Measurements from ENCODE around the gene LAPTM5. TPM values are rescaled to one million over a fixed set of nuclear protein-coding genes. Genes with fewer than 3 reads are reported as not detected.
A peak's percentile ranks its signal among the peaks of the same experiment; 100 is the strongest.

Gene LAPTM5
- total RNA-seq, 1 donor from 2014 or later = 7.6 TPM

DNA sequence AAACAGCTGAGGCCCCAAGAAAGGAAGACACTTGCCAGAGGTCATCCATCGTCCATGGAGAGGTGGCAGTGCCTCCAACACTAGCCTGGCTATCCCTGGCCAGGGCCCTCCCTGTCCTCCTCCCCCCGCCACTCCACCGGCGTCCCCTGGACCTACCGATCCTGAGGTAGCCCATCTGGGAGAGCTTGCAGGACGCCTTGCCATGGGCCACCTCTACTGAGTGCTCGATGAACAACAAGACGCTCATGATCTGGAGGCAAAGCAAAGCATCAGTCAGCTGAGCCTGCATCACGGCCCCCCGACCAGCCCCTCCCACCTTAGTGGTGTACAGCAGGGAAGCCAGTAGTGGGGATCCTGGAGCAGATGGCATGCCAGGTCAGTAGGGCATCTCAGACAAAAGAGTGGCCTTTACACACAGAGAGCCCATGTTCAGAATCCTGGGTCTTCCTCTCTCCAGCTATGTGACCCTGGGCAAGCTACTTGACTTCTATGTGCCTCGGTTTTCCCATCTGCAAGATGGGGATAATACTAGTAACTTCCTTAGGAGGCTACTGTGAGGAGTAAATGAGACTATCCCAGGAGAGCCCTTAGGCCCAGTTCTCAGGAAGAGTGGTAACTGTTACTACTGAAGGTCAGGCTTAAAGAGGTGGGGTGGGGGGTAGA is 15.1 kb downstream of the LAPTM5 start:
- no peak for DNase-seq

DNA sequence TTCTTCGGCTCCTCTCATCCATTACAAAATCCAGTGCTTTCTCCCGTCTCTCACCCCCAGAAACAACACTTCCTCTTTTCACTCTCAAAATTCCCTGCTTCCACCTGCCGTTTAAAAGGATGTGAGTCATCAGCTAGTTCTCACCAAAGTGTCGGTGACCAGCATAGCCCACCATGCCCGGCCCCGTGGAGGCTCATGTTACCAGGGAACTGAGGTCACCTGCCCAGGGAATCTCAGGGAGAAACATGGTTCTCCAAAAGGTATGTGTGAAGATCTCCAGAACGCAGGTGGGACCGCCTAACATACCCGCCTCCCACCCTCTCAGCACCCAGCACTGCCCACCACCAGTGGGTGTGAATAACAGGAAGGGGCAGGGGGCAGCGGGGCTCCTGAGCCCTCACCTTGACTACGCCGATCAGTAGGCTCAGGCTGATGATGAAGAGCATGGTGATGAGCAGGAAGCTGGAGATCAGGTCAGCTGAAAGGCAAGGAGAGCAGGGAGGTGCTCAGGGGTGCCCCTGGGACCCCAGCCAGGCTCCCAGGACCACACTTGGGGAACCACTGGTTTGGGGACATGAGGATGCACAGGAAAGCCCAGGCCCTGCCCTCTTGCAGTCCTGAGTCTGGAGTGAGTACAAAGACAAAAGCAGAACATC is 16.2 kb downstream of the LAPTM5 start:
- DNase-seq = no peak

DNA sequence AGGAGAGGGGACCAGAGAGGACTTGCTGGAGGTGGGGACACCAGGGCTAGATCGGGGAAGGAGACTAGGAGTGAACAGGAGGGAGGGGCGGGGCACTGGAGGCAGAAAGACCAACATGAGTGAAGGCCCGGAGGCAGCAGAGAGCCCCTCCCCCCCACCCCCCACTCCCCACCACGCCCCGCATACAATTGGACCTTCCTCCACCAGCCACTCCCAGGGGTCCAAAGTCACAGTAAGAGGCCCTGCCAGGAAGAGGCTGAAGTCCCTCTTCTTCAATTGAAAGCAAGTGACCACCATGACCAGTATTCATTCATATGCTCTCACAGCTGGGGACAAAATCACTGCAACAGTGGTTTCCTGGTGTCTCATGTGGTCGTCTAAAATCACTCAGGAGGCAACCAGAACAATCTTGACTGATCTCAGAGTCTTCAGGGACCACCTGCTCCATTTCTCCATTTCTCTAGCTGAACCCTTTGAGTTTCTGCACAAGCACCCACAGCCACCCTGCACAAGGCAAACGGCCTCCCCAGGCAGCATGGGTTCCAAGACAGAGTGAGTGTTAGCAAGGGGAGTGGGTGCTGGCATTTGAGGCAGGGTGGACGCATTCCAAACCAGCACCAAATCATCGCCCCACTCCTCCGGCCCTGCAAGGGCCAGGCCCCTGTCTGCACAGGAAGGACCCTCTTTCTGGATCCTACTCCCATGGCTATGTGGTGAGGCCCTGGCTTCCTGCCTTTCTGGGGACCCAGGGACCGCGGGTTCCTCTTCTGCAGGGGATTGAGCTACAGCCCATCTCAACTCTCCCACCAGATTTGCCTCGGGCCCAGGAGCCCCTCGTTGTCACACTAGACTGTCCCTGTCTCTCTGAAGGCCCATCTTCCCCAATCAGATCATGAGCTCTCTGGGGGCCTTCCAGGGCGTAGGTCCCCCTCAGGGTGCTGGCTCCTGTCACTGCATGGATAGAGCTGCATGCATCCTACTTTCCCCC is 17.0 kb downstream of the LAPTM5 start:
- no peak for DNase-seq

DNA sequence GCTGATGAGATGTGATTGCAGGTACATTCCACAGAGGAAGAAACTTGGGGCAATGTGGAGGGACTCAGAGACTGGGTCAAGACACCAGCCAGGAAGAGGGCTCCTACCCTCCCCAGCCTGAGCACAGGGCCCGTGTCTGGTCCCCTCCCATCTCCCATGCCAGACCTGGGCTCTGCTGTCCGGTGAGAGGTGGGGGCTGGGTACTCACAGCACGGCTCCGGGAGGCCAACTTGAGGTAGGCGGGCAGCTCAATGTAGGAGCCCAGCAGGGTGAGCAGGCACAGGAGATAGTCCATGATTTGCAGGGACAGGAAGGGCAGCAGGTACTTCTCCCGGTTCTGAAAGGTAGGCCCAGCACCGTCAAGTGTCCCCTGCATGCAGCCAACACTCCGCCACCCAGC is 18.0 kb downstream of the LAPTM5 start:
- DNase-seq = no peak

DNA sequence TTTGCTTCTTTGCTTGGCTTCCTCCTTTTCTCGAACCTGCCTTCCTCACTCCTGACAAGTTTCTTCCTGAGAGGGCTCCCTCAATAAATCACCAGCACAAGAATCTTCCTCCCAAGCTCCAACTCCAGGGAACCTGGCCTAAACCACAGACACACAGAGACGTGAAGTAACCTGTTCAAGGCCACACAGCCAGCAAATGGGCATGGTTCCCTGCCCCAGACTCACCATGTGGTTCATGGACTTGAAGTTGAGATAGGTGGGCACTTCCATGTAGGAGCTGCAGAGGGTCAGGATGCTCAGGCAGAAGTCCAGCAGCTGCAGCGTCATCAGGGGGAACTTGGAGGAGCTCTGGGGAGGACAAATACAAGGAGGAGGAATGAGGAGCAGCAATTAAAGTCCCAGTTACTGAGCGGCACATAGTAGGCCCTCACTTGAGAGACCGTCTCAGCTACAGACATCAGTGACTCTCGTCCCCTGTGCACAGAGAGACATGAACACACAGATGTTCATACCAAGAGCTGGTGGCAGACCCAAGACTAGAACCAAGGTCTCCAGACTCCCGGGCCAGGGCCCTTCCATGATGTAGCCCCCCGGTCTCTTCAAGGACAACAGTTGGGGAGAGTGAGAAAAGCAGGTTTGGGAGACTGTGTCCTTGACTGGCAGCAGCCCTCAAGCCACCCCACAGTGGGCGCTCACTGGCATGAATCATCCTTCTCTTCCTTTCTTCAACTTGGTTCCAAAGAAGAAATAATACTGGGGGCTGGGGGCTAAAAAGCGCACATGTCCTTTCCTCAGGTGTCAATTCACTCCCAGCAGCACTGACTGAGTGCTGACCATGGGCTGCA is 18.6 kb downstream of the LAPTM5 start:
- no peak for DNase-seq

DNA sequence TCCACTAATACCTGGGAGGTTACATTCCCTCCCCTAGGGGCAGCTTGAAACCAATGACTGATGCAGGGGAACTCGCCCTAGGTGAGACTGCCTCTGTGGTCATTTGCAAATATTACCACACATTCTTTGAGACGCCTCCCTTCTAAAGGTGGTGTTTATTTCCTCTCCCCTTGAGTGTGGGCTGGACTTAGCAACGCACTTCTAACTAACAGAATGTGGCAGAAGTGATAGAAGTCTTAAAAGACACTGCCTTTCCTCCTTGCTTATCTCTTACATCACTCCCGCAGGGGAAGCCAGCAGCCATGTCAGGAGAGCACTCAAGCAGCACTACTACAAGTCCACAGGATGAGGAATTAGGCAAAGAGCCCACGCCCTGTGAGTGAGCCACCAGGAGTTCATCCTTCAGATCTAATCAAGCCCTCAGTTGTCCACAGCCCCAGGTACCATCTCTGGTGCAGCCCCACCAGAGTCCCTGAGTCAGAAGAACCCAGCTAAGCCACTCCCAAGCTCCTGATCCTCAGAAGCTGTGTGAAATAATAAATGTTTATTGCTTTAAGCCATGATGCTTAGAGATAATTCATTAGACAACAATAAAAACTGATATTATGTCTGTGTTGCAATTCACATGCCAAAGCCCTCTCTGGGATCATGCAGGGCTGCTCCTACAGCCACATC is 19.4 kb downstream of the LAPTM5 start:
- DNase-seq = no peak

DNA sequence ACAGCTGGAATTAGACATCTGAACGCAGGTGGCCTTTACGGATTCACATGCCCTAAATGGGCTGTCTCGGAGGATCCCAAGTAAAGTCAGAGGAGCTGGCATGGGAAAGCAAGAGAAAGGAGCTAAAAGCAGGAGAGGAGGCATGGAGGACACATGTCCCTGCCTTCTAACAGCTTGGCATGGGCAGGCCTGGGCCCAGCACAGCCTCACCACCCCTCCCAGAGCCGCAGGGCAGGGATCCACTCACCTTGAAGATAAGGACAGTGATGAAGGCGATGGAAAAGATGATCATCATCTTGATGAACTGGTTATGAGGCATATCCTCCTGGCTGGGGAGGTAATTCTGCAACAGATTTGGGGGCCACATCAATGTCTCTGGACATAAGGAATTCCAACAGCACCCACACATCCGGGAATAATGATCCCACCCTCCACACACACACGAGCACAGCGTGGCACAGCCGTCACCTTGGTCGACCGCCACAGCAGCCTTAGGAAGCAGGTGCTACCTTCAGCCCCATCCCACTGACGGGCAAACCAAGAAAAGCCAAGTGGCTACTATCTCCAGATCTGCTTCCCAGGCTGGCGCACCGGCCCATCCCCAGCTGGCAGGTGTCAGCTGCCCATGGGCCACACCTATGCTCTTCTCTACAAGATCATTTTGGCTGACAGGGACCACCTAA is 20.1 kb downstream of the LAPTM5 start:
- no peak for DNase-seq

DNA sequence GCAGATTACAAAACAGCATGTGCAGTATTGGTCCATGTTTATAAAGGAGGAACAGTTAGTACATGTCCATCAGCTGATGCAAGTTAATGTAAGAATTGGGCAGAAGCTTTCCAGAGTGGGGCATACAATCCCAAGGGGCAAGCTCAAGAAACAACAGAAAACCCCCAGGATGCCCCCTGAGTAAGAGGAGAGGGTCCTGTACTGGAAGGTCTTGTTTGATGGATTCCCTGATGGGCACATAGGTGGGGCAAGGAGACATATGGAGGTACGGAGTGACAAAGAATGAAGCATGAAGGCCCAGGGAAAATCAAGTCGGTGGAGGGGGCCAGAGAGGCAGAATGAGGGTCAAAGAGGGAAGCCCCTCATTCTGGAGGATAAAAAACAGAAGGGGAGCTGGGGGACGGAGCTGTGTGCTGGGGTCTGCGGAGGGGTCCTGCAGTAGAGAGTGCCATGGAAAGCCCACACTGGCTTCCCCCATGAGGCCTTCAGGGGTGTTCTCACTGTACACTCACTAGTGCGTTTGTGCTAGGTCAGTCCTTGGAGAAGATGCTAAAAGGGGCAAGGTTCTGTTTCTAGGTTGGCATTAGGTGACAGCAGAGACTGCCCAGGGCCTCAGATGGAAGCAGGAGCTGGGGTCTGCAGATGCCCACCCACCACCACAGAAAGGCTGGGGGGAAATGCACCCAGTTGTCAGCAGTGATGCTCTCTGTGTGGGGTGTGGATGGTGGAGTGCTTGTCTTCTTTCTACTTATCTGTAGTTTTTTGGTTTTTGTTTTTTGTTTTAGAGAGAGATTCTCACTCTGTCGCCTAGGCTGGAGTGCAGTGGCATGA is 21.7 kb downstream of the LAPTM5 start:
- no peak for DNase-seq

DNA sequence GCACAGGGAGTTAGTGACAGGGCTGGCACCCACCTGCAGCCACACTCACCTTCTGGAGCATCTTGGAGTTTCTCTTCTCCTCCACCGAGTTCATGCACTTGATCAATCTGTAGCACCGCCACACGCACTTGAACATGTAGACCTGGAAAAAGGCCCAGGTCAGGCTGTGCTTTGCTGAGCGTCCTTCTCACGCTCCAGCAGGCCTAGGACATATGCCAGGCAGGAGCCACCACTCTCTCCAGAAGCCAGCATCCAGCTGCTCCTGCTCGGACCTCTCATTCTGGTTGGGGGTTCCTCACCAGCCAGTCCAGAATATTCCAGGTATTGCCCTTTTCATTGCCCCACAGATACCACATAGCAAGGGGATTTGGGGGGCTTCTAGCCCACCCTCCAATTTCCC is 22.4 kb downstream of the LAPTM5 start:
- DNase-seq = no peak

DNA sequence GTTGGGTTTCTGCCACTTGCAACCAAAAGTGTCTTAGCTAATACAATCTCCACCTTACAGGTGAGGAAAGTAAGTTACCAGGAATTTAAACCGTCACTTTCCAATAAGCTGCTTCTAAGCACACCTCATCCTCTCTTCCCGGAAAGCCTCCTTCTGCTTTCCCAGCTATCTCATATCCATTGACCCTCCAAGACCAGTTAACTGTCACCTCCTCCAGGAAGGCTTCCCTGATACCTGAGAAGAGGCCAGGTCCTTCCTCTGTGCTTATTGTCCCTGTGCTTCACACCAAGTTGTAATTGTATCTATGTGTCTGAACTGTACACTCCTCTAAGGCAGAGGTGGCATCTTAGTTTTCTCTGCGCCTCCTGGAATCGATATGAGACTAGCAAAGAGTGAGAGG is 23.0 kb downstream of the LAPTM5 start:
- DNase-seq = no peak

DNA sequence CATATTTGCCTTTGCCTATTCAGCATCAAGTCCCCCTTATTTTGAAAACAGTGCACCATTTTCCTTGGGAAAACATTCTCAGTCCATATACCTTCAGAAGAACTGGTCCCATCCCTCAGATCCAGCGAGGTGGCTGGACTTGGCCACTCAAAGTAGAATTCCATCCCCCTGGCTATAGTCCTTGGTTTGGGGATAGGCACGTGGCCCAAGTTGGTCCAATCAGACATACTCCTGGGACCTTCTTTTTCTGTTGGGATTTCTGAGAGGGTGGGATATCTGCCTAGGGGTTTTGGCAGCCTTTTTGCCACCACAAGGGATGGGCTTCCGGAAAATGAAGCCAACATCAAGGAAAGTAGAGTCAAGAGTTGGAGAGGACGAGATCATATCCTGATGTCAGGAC is 23.5 kb downstream of the LAPTM5 start:
- no peak for DNase-seq

DNA sequence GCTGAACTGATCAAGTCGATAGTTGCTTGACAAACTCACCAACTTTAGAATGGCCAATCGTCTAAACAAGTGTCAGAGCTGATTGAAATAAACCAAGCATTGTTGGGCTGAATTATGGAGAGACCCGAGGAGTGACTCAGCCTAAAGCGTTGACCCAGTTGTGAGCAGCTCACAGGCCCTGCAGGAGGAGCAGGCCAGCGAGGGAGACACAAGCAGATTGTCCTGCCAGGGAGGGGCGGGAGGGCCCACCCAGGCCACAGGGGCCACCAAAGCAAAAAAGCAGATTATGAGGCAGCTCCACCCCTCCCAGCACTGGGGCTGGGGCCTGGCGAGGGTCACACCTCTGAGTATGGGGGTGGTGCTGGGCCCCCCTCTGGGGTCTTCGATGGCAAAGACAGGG is 24.1 kb downstream of the LAPTM5 start:
- no peak for DNase-seq

DNA sequence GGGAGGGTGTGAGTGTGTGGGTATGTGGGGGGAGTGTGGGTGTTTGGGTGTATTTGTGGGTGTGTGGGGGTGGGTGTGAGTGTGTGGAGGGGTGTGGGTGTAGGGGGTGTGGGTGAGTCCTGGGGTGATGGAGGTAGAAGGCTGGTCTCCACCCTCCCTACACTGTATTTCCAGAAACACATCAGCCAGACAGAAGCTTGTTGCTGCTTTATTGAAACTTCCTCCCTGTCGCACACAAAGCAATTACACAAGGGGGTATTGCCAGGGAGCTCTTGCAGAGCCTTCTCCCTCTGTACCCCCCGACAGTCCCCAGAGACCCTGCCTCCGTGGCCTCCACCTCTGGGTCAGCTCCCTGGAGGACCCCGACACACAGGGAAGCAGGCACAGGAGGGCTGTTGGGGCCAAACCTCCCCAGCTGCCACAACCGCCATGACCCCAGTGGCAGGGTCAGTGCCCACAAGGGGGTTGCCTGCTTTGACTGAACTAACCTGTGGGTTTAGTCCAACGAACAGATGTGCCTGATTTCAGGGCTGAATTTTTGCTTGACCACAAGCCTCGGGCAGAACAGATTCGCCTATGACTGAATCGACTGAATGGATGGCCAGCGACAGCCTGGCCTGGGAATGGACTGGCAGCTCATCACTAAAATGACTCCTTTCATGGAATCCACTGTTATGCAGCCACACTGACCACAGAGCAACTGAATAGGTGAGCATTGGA is 25.1 kb downstream of the LAPTM5 start:
- DNase-seq = no peak

DNA sequence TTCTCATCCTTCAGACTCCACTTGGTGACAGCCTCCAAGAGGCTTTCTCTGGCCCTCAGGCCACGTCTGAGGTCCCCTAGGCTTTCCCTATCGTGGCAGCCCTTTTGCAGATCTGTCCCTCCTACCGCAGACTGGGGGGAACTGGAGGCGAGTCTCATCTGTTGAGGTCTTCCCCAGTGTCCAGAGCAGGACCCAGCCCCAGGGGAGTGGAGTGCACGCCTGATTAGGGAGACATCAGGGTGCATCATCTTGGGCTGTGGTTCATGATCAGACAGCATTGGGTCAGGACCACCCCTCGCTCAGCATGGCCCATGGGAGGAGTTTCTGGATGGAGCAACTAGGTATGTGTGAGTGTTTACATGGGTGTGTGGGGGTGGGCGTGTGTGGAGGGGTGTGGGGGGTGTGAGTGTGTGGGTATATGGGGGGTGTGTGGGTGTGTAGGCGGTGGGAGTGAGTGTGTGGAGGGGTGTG is 25.7 kb downstream of the LAPTM5 start:
- no peak for DNase-seq

DNA sequence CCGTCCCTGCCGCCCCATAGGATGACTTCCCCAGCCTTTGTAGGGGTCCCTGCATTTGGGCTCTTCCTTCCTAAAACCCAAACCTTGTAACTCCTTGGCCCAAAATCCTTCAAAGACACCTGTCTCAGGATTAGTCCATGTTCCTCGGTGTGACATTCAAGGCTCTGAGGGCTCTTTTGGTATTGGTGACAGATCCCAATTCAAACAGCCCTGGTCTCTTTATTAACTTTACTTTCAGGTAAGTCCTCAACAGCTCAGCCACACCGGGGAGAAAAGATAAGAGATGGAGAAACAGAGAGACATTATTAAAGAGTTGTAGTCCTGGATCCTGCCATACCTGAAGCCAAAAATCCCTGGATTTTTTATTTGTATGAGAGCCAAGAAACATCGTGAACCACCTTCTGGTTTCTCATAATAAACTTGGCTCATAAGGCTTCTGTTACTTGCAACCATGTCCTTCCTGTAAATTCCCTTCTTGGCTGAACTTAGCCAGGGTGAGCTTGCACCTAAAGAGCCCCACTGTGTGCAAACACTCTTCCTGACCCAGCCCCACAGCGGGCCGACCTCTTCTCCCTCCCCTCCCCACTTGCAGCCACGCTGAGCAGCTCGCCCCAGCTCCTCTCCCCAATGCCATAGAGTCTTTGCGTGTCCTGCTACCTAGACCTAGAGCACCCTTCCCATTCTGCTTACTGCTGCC is 26.3 kb downstream of the LAPTM5 start:
- DNase-seq = no peak

DNA sequence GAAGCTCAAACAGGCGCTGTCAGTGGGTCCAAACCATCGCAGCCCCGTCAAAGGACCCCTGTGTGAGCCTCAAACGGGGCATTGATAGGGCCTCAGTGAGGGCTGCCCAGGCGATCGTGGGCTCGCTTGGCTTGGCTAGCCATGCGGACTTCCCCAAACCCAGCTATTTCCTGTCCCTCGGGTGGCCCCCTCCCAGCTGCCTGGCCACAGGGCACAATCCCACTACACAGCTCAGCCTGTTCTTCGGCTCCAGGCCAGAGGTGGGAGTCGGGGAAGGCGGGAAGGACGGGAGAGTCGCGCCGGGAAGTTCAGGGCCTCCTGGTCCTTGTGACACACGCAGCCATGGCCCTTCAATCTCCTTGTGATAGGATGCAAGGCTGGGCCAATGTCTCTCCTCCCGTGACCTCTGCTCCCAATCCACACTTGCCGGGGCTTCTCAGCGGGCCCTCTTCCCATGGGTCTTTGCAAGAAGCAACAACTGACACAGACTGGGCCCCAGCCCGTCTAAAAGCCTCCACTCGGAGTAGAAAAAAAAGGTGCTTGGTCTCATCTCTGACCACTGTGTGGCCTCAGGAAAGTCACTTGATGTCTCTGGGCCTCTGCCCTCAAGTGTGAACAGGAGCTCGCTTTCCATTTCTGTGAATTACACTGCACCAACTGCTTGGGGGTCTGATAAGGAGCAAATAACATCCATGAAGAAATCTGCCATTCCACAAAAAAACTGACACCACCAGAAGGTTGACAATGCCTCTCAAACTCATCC is 27.0 kb downstream of the LAPTM5 start:
- DNase-seq = peak; percentile 63

DNA sequence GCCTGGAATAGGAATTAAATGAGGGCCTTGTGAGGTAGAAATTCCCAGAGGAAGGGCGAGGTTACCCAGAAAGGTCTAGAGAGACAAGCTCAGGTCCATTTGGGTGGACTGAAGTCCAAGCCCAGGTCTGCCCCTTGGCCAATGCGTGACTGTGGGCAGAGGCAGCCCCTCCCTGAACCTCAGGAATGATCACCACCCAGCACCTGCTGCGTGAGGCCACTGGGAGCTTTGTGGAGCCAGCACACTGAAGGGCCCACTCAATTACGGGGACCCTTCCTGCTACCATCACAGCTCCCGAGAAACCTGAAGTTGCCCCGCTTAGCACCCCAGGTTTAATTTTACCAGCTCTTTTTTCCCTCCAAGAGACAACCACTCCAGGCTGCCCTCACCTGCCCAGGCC is 27.7 kb downstream of the LAPTM5 start:
- DNase-seq = no peak

All from tongue (tissue), 2 donors.